ENCODE measurements around the gene ARHGAP26. TPM values are rescaled to one million over a fixed set of nuclear protein-coding genes. Genes with fewer than 3 reads are reported as not detected.
A peak's percentile ranks its signal among the peaks of the same experiment; 100 is the strongest.

The ARHGAP26 gene
- total RNA-seq, 1 donor from 2014 or later = 36.7 TPM

DNA sequence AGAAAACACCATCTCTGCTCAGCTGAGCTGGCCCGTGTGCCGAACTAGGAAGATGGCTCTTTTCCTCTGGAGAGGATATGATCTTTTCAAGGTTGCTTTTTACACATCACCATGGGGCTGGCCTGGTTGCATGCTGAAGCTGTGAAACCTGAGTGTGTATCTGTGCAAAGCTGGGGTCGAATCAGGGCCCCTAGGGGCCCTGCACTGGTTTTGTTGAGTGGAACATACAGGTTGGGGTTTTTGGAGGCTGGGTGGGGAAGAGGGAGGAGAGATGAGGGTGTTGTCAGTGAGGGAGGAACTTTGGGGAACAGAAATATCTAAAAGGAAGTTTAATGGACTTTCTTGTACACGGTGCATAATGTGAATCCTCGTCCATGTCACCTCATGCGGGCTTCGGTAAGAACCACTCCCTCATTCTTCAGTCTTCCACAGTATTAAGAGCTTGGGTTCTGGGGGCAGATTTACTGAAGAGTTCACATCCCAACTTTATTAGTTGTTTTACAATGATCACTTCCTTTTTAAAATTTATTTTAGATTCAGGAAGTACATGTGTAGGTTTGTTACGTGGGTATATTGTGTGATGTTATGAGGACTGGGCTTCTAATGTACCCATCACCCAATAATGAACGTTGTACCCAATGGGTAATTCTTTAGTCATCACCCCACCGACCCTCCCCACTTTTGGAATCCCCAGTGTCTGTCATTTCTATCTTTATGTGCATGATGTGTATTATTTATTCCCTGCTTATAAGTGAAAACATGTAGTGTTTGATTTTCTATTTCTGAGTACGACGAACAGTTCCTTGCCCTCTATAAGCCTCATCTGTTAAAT is 395.1 kb downstream of the ARHGAP26 start:
- DNase-seq = no peak

DNA sequence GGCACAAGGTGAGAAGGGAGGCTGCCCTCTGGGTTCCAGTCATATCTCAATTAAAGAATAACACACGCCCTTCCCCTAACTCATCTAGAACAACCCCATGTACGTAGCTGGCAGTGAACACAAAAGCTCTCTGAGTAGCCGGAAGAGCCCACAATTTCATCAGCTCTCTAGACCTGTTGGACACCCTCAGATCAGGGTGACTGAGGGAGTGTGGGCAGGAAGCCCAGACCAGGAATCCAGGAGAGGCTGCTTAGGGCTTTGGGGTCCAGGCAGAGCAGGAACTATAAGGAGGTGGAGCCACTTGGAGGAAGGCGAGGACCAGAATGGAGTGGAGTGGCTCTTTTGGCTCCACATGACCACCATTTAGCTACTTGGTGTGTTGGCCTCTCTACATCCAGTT is 395.9 kb downstream of the ARHGAP26 start:
- DNase-seq = no peak

GRCh38 chr5:143166661-143167420 is 396.7 kb downstream of the ARHGAP26 start:
- no peak for DNase-seq

DNA sequence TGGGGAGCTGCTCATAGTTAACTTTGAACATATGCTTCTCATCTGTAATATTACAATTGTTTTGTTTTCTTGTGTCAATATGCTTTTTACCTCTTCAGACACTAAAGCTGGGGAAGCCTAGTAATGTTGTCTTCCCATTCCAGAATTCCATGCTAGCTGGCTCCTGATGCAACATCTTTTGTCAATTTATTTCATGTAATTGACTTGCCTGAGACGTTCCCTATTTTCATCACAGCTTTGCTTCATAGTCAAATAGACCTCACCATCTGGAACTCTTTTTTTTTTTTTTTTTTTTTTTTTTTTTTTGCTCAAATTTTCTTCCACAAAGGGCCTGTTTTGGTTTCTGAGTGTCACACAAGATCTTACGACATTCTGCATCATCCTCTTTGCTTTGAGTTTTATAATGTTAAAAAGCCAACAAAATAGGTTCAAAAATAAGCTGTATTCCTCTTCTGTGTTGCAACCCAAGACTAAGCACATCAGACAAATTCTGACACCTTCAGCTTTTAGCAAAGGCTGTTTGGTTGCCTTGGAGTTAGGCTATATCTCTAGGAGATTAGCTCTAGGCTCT is 398.1 kb downstream of the ARHGAP26 start:
- DNase-seq = peak; percentile 80

- no peak for DNase-seq
These were observed 399.0 kb downstream of the ARHGAP26 start for GRCh38 chr5:143168921-143169810.

GRCh38 chr5:143170104-143170503 is 399.9 kb downstream of the ARHGAP26 start:
- DNase-seq = no peak

GRCh38 chr5:143170977-143171376 is 400.8 kb downstream of the ARHGAP26 start:
- DNase-seq = no peak

DNA sequence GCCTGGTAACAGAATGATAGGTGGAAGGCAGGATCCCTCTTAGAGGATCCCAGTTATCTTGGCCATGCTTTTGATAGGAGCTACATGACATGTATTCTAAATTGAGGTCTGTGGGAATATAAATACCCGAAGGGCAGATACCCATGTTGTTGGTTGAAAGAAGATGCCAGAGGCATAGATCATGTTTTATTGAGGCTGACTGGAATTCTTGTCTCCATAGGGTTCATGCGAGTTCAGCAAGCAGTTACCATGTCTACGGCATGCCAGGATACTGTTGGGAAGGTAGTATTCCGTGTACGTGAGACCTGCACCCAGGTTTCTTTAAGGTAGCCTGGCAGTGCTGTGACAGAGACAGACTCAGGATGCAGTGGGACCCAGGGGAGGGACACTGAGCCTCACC is 402.6 kb downstream of the ARHGAP26 start:
- no peak for DNase-seq

- DNase-seq = no peak
These were observed 403.1 kb downstream of the ARHGAP26 start for GRCh38 chr5:143173139-143173889.

- DNase-seq = no peak
These were observed 404.7 kb downstream of the ARHGAP26 start for GRCh38 chr5:143174714-143175398.

GRCh38 chr5:143176048-143176447 is 405.9 kb downstream of the ARHGAP26 start:
- no peak for DNase-seq

- DNase-seq = peak; percentile 90
These were observed 407.2 kb downstream of the ARHGAP26 start for GRCh38 chr5:143177263-143177983.

DNA sequence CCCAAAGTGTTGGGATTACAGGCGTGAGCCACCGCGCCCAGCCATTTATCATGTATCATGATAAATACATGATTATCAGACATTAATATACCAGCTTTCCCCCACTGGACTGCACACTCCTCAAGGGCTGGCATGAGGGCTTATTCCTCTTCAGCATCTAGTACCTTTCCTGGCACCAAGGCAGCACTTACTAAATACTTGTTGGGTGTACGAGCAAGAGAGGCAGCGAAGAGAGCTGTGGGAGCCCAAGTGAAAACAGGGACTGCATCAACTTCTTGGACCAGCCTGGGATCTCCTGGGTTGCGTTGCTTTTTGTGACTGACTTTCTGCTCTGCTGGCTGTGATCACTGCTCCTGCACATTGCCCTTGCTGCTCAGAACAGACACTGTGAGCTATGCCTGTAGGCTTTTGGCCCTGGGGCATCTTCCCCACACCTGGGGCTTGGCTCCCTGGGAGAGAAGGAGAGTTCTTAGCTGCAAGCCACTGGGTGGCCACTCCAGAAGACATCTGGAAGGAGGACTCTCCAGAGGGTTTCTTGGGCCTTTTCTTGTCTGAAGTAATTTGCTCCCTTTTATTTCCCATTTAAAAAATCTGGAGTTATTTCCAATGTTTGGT is 409.1 kb downstream of the ARHGAP26 start:
- no peak for DNase-seq

DNA sequence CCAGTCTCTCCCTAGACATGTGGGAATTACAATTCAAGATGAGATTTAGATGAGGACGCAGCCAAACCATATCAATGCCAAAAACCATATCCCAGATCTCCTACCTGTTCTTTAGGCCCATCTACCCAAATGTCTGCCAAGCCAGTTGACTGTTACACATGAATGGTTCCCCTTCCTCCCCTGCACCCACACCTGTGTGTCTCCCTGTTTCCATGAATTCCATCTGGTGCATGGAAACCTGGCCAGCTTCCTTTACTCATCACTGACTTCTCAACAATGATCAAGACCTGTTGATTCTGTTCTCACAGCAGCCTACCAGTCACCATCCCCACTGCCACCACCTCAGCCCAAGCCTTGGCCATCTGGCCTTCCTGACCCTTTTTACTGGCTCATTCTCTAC is 410.6 kb downstream of the ARHGAP26 start:
- DNase-seq = no peak

- DNase-seq = no peak
These were observed 411.0 kb downstream of the ARHGAP26 start for GRCh38 chr5:143181173-143181572.

- no peak for DNase-seq
These were observed 411.9 kb downstream of the ARHGAP26 start for GRCh38 chr5:143182106-143182505.

DNA sequence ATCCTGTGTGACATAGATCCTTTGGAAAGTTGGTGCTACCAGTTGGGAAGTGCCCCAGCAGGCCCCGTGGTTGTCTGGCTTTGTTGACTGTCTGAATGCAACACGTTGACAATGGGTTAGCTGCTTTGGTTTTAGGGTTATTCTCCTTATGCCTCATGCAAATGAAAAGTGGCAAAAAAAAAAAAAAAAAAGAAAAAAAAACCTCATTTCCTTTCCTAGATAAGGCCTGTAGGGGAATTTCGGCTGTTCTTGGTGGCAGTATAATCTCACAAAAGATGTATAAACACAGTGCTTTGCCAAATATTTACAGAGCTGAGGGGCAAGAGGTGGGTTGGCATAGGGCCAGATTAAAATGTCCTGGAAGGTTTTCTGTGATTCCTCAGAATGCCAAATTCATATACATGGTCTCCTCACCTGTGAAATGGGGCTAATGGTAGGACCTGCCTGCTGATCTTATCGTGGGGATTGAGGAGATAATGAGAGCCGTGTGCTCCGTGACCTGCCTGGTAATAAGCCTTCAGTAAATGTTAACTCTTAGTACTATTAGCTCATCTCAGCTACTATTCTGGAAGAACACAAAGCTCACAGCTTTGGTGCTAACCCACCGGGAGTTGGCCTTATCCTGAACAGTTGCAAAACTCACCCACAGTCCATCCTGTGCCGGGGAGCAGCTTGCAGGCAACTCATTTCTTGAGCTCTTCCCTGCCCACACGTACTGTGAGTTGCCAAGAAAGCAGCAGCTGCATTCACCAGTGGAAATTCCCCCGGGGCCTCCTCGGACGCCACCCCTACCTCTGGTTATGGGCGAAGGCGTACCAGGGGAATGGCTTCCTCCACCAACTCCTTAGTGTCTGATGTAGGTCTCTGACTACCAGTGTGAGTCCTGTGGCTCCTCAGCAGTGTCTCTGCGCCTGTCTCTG is 413.0 kb downstream of the ARHGAP26 start:
- DNase-seq = peak; percentile 38

GRCh38 chr5:143183989-143184388 is 413.8 kb downstream of the ARHGAP26 start:
- no peak for DNase-seq
